ENCODE data around the gene F2RL2. TPM values are rescaled to one million over a fixed set of nuclear protein-coding genes. Genes with fewer than 3 reads are reported as not detected.

F2RL2 gene
- total and polyA plus RNA-seq, 10 donors = 0.04 to 1.5 (median 0.25) TPM; not detected in 1

DNA sequence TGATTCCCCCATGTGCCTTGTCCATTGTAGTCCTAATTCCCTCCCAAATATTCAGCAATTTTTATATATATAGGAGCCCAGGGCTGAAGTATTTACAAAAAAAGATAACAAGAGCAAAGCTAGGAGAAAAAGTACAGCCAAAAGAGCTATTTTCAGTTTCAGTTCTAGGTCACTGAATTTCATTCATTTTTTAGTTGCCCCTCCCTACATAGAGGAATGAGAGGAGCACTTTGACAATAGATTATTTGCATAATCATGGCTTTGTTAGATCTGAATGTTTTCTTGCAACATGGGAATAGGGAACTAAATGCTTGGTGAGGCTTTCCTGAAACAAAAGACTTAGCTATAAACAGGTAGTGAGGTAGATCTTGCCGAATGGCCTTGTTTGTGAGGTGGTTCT, 15.3 kb upstream of the F2RL2 start:
- Histone ChIP-seq H3K27ac (peak overlapping the region in 7 of 8 donors; percentile 8 to 61 (median 52)), H3K9me3 (no peaks in the 10 kb centered on the region), H3K4me1 (peaks cover 0 to 42% (median 13%) of the 10 kb centered on the region in 6 donors), H3K4me3 (no peak overlapping the region), H3K27me3 (replicated peaks in 1 of 7) (no peaks in the 10 kb centered on the region), H3K36me3 (peaks cover 0 to 61% (median 7%) of the 10 kb centered on the region in 6 donors)
- intact Hi-C loops (cut with DNase I; ENCODE audit: low total_unique reads) = no loop called here
- DNase-seq = no peak
- no peak for TF ChIP-seq POLR2A (IDR thresholded peaks at IDR 0.05)
- TF ChIP-seq POLR2AphosphoS5 (IDR thresholded peaks at IDR 0.05) = no peak
- TF ChIP-seq, protein P1, sequence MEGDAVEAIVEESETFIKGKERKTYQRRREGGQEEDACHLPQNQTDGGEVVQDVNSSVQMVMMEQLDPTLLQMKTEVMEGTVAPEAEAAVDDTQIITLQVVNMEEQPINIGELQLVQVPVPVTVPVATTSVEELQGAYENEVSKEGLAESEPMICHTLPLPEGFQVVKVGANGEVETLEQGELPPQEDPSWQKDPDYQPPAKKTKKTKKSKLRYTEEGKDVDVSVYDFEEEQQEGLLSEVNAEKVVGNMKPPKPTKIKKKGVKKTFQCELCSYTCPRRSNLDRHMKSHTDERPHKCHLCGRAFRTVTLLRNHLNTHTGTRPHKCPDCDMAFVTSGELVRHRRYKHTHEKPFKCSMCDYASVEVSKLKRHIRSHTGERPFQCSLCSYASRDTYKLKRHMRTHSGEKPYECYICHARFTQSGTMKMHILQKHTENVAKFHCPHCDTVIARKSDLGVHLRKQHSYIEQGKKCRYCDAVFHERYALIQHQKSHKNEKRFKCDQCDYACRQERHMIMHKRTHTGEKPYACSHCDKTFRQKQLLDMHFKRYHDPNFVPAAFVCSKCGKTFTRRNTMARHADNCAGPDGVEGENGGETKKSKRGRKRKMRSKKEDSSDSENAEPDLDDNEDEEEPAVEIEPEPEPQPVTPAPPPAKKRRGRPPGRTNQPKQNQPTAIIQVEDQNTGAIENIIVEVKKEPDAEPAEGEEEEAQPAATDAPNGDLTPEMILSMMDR (IDR thresholded peaks at IDR 0.05 in 8 of 11, conservative IDR thresholded peaks at IDR 0.05 in 3 of 11) = no peak
- 37 to 63% (median 57%) methylated on average over 1 of the region's 1 CpG for WGBS, 5 donors

DNA sequence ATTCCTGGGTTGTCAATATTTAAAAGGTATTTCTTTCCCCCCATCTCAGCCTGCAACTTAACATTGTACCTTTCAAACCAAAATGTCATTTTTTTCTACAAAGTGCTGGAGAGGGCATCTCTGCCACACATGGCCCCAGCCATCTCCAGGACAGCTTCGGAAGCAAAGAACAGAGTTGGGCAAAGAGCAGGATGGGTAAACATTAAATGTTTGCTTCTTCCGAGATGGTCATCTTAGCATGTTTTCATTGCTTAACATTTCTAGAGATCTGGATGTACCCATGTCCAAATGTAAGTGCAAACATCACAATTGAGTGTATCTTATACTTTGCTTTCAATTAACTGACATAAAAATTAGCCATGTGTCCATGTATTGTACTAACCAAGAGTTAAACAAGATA, 14.3 kb upstream of the F2RL2 start:
- no peak overlapping the region for H3K27ac ChIP-seq
- H3K9me3 ChIP-seq = no peaks in the 10 kb centered on the region
- DNase-seq = no peak
- intact Hi-C loops (cut with DNase I; ENCODE audit: low total_unique reads) = no loop called here
- peaks cover 0 to 42% (median 13%) of the 10 kb centered on the region in 6 donors for H3K4me1 ChIP-seq
- TF ChIP-seq, protein P1 (IDR thresholded peaks at IDR 0.05 in 8 of 11, conservative IDR thresholded peaks at IDR 0.05 in 3 of 11) = no peak
- TF ChIP-seq POLR2AphosphoS5 (IDR thresholded peaks at IDR 0.05) (no peak), POLR2A (IDR thresholded peaks at IDR 0.05) (no peak)
- no peak overlapping the region for H3K4me3 ChIP-seq
- WGBS, 5 donors = 92 to 98% (median 96%) methylated on average over 2 of the region's 2 CpGs
- no peaks in the 10 kb centered on the region for H3K27me3 ChIP-seq (replicated peaks in 1 of 7)
- H3K36me3 ChIP-seq = peaks cover 0 to 58% (median 5%) of the 10 kb centered on the region in 6 donors

DNA sequence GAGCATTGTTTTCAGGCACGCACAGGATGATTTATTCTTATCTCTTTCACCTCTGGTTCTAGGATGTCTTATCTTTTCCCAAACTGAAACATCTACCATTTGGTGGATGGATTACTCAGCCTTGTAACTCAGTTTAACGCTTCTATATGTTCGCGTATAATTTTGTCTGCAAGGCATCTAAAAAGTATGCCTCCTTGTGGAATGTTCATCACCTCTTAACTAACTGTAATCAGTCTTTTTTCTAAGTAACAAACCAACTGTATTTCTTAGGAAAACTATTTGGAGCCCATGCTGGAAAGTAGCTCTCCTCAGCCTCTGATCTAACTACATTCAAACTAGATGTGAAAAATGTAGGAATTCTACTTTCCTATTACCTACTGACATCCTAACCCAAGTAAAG, 11.5 kb upstream of the F2RL2 start:
- intact Hi-C loops (cut with DNase I; ENCODE audit: low total_unique reads) = no loop called here
- peaks cover 0 to 53% (median 2%) of the 10 kb centered on the region in 6 donors for H3K36me3 ChIP-seq
- WGBS, 5 donors = 48 to 98% (median 75%) methylated on average over 4 of the region's 4 CpGs
- no peak for TF ChIP-seq POLR2A (IDR thresholded peaks at IDR 0.05)
- TF ChIP-seq POLR2AphosphoS5 (IDR thresholded peaks at IDR 0.05) = no peak
- H3K4me1 ChIP-seq = peaks cover 0 to 22% (median 13%) of the 10 kb centered on the region in 6 donors
- no peak overlapping the region for H3K4me3 ChIP-seq
- H3K9me3 ChIP-seq = no peaks in the 10 kb centered on the region
- no peaks in the 10 kb centered on the region for H3K27me3 ChIP-seq (replicated peaks in 1 of 7)
- no peak overlapping the region for H3K27ac ChIP-seq
- DNase-seq = no peak

DNA sequence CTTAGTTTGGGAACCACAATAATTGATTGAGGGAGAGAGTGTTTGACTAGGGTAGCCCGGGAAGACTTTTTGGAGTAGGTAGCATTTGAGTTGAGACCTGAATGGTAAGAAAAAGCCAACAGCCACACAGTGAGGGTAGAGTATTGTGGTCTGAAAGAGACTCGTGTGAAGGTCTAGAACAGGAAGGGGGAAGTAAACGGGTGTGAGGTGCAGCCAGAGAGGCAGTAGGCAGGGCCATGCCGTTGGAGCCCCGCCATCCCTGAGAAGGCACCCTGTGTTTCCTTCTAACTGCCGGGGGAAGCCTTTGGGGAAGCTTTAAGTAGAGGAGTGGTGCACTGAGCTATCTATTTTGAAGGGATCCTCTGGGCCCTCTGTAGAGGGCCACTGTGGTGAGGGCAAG, 3.5 kb upstream of the F2RL2 start:
- intact Hi-C loops (cut with DNase I; ENCODE audit: low total_unique reads) = no loop called here
- 22 to 45% (median 32%) methylated on average over 6 of the region's 6 CpGs for WGBS, 5 donors
- peaks cover 0 to 24% (median 7%) of the 10 kb centered on the region in 6 donors for H3K36me3 ChIP-seq
- no peak for DNase-seq
- TF ChIP-seq, protein P1 (IDR thresholded peaks at IDR 0.05 in 8 of 11, conservative IDR thresholded peaks at IDR 0.05 in 3 of 11) = no peak
- TF ChIP-seq POLR2AphosphoS5 (IDR thresholded peaks at IDR 0.05) (no peak), POLR2A (IDR thresholded peaks at IDR 0.05) (no peak)
- H3K4me3 ChIP-seq = no peak overlapping the region
- no peaks in the 10 kb centered on the region for H3K9me3 ChIP-seq
- H3K4me1 ChIP-seq = peaks cover 2 to 39% (median 14%) of the 10 kb centered on the region in 6 donors
- no peaks in the 10 kb centered on the region for H3K27me3 ChIP-seq (replicated peaks in 1 of 7)
- H3K27ac ChIP-seq = no peak overlapping the region

Measured in spleen (tissue), 11 donors.